Sigmoid colon (tissue), 7 donors: ENCODE results near the gene CYP2W1. TPM values are rescaled to one million over a fixed set of nuclear protein-coding genes. Genes with fewer than 3 reads are reported as not detected.

Source experiments
- DNase-seq: peaks from one replicate; pipeline ENCODE4 v3.0.0-alpha.2; 2019
- H3K27ac ChIP-seq, 4 donors: fragments of 200-600 bp; sonication (generic); one replicate each; pipeline ENCODE4 v1.5.1; 2016 to 2019; ENCODE audit warnings: mild to moderate bottlenecking in 1 of 4
- H3K27me3 ChIP-seq, 3 donors: fragments of 200-600 bp; sonication (generic); one replicate each; pipeline ENCODE4 v1.5.1; 2019; ENCODE audit warnings: mild to moderate bottlenecking in 1 of 3
- H3K36me3 ChIP-seq, 4 donors: fragments of 200-600 bp; sonication (generic); one replicate each; pipeline ENCODE4 v1.5.1; 2016 to 2019
- H3K4me1 ChIP-seq, 4 donors: fragments of 200-600 bp; sonication (generic); one replicate each; pipeline ENCODE4 v1.5.1; 2017 to 2019
- H3K4me3 ChIP-seq, 4 donors: fragments of 200-600 bp; sonication (generic); one replicate each; pipeline ENCODE4 v1.5.1; 2017 to 2019; ENCODE audit warnings: mild to moderate bottlenecking in 2 of 4, moderate library complexity in 1 of 4
- H3K9me3 ChIP-seq, 4 donors: fragments of 200-600 bp in 3 of 4; sonication (generic) in 3 of 4; one replicate each; pipeline versions ENCODE4 v1.5.1 to v1.6.1; 2013 to 2019
- EP300 ChIP-seq, 4 donors: sonication (generic); formaldehyde crosslinking; IDR thresholded peaks; one replicate each; pipeline ENCODE4 v1.6.1; 2017; ENCODE audit warnings: antibody characterized with exemption in 4 of 4
- POLR2A ChIP-seq, 2 donors: fragments of 450-650 bp; IDR thresholded peaks; one replicate each; pipeline ENCODE4 v1.6.1; 2016; ENCODE audit warnings: antibody characterized with exemption in 2 of 2, mild to moderate bottlenecking in 2 of 2, moderate library complexity in 2 of 2
- POLR2AphosphoS5 ChIP-seq, 4 donors: sonication (generic); formaldehyde crosslinking; IDR thresholded peaks; one replicate each; pipeline ENCODE4 v1.6.1; 2017; ENCODE audit warnings: antibody characterized with exemption in 4 of 4
- WGBS, 2 donors: extraction: QIAGEN DNeasy Blood & Tissue Kit; methylation state at CpG; one replicate each; pipeline ENCODE4 v1.1.7; 2013; 5-methylcytosine and 5-hydroxymethylcytosine counted together
- intact Hi-C: fragments of 100-400 bp; cut with DNase I; formaldehyde crosslinking; loops from one replicate; pipeline ENCODE4 v1.15.1; 2023
- polyA plus RNA-seq, 3 donors: library from polyadenylated mRNA; stranded (reverse); fragments of 200-250 nt; gene quantifications; one replicate each; pipeline ENCODE4 v1.2.3, GENCODE V29; 2013
- total RNA-seq, 4 donors: library from RNA; depleted of rRNA; stranded (reverse); fragments of >200 nt; gene quantifications; one replicate each; pipeline ENCODE4 v1.1.0, GENCODE V29; 2016
- TF ChIP-seq, protein P1 (sequence below), 4 experiments: fragments of 450-650 bp in 3 of 4; fragments of 200-600 bp in 1 of 4; IDR thresholded peaks; one replicate each; pipeline ENCODE4 v1.5.1; 2016 to 2019; ENCODE audit warnings: antibody characterized with exemption in 4 of 4, mild to moderate bottlenecking in 3 of 4, moderate library complexity in 2 of 4
- donor health status: healthy with polysubstance abuse.
- donor health status: Bipolar disorder and iron deficiency.
- donor health status: healthy.

The CYP2W1 gene
- total and polyA plus RNA-seq, 7 donors, result 0.83 to 3.8 TPM; not detected in 5

DNA sequence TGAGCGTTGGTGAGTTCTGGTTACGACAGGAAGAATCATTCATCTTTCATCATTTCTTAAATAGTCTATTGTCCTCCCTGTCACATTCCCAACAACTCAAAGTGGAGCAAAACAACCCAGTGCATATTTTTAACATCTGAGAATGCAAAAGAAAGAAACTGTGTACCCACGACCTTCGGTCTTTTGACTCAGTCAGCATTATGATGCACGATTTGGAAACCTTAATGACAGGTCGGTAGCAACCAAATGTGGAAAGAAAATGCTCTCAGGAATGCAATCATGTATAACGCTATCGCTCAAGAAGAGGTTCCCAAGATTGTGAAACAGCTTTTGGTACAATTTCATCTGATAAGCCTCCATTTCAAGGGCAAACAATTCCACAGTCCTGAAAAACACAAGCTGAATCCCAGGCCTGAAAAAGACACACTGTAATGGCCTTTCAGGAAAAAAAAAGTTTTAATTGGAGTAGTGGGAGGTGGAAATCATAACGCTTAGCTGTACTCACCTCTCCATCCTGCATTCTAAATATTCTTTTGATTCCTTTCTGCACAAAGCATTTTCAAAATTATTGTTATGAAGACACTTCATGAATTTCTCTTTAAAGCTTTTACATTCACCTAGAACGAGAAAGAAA, 10.2 kb upstream of the CYP2W1 start:
- intact Hi-C loops, result no loop called here

DNA sequence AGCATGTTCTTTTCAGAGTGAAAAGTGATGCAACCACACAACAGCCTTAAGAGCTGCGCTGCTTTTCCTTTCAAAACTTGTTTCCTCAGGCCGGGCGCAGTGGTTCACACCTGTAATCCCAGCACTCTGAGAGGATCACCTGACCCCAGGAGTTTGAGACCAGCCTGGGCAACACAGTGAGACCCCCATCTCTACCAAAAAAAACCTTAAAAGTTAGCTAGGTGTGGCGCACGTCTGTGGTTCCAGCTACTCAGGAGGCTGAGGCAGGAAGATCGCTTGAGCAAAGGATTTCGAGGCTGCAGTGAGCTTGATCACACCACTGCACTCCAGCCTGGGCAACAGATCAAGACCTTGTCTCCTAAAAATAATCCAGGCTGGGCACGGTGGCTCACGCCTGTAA, 9.7 kb upstream of the CYP2W1 start:
- DNase-seq, result no peak
- Histone ChIP-seq H3K27me3 (no peaks in the 10 kb centered on the region), H3K9me3 (no peaks in the 10 kb centered on the region), H3K36me3 (peaks cover 11 to 47% (median 20%) of the 10 kb centered on the region in 4 donors), H3K4me3 (peak overlapping the region in 1 of 4 donors; percentile 3), H3K4me1 (peaks cover 0 to 29% (median 28%) of the 10 kb centered on the region in 4 donors), H3K27ac (no peak overlapping the region)
- intact Hi-C loops, result no loop called here
- TF ChIP-seq POLR2A (IDR thresholded peaks at IDR 0.05), result no peak
- TF ChIP-seq POLR2AphosphoS5 (IDR thresholded peaks at IDR 0.05), result no peak
- TF ChIP-seq EP300 (IDR thresholded peaks at IDR 0.05), result no peak
- TF ChIP-seq, protein P1, sequence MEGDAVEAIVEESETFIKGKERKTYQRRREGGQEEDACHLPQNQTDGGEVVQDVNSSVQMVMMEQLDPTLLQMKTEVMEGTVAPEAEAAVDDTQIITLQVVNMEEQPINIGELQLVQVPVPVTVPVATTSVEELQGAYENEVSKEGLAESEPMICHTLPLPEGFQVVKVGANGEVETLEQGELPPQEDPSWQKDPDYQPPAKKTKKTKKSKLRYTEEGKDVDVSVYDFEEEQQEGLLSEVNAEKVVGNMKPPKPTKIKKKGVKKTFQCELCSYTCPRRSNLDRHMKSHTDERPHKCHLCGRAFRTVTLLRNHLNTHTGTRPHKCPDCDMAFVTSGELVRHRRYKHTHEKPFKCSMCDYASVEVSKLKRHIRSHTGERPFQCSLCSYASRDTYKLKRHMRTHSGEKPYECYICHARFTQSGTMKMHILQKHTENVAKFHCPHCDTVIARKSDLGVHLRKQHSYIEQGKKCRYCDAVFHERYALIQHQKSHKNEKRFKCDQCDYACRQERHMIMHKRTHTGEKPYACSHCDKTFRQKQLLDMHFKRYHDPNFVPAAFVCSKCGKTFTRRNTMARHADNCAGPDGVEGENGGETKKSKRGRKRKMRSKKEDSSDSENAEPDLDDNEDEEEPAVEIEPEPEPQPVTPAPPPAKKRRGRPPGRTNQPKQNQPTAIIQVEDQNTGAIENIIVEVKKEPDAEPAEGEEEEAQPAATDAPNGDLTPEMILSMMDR (IDR thresholded peaks at IDR 0.05), result no peak
- 79 to 88% methylated on average over 9 of the region's 9 CpGs for WGBS, 2 donors

More for the DNA sequence above, 10.2 kb upstream of the CYP2W1 start:
- DNase-seq, result no peak
- H3K9me3 ChIP-seq, result no peaks in the 10 kb centered on the region
- no peak for TF ChIP-seq EP300 (IDR thresholded peaks at IDR 0.05)
- H3K36me3 ChIP-seq, result peaks cover 17 to 52% (median 25%) of the 10 kb centered on the region in 4 donors
- WGBS, 2 donors, result 66 to 80% methylated on average over 10 of the region's 10 CpGs
- H3K27ac ChIP-seq, result no peak overlapping the region
- H3K4me3 ChIP-seq, result no peak overlapping the region
- H3K4me1 ChIP-seq, result peaks cover 0 to 29% (median 28%) of the 10 kb centered on the region in 4 donors
- H3K27me3 ChIP-seq, result no peaks in the 10 kb centered on the region

DNA sequence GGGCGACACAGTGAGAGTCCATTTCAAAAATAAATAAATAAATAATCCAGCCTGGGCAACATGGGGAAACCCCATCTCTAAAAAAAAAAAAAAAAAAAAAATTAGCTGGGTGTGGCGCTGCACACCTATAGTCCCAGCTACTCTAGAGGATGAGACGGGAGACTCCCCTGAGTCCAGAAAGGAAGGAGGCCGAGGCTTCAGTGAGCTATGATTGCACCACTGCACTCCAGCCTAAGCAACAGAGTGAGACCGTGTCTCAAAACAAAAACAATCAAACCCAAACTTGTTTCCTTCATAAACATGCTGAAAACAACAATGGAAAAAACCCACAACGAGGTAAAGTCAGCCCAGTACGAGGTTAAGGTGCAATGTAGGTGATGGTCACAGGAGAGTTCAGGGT, 8.8 kb upstream of the CYP2W1 start:
- peaks cover 7 to 39% (median 12%) of the 10 kb centered on the region in 4 donors for H3K36me3 ChIP-seq
- peaks cover 0 to 29% (median 28%) of the 10 kb centered on the region in 4 donors for H3K4me1 ChIP-seq
- DNase-seq, result no peak
- no peaks in the 10 kb centered on the region for H3K27me3 ChIP-seq
- intact Hi-C loops, result no loop called here
- no peak for TF ChIP-seq EP300 (IDR thresholded peaks at IDR 0.05)
- TF ChIP-seq POLR2AphosphoS5 (IDR thresholded peaks at IDR 0.05), result no peak
- TF ChIP-seq, protein P1 (IDR thresholded peaks at IDR 0.05), result no peak
- TF ChIP-seq POLR2A (IDR thresholded peaks at IDR 0.05), result no peak
- no peaks in the 10 kb centered on the region for H3K9me3 ChIP-seq
- H3K4me3 ChIP-seq, result peak overlapping the region; percentile 90 to 100 (median 100)
- whole genome bisulfite sequencing, 2 donors, result 5 to 21% methylated on average over 7 of the region's 7 CpGs
- H3K27ac ChIP-seq, result peak overlapping the region; percentile 94 to 99 (median 98)

DNA sequence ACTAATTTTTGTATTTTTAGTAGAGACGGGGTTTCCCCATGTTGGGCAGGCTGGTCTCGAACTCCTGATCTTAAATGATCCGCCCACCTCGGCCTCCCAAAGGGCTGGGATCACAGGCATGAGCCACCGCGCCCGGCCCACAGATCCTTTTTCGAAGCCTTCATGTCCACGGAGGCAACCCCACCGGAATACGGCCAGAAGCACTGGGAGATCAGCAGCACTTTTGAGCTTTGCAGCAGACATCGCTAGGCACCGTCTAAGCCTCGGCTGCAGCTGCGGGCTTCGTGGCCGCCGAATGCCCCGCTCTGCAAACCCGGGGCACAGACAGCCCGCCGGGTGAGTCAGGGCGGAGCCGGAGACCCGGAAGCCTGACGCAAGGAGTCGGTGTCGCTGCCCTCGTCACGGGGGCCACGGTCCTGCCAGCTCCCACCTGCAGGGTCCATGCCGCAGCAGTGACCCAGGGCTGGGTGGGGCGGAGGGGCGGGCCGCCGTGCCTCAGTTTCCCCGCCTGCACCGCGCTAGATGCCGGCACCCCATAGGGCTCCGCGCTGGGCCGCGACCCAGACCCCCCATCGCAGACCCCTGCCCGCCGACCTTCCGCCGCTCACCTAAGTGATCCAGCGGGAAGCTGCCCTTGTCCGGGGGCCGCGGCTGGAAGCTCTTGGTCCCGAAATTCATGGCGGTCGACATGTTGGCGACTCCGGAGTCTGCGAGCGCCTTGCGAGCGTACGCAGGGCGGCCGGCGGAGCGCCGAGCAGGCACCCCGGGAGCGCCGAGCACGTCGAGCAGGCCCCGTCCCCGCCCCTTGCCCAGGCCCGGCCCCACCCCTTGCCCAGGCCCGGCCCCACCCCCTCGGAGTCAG, 7.9 kb upstream of the CYP2W1 start, which contains the start of gene COX19:
Gene COX19 (minus strand): TSS at position 730 of the 862 bp plus-strand sequence. CDS start 40 bp downstream, at position 690.
- Histone ChIP-seq H3K36me3 (peaks cover 5 to 30% (median 10%) of the 10 kb centered on the region in 4 donors), H3K4me3 (peak within 1 kb of the TSS; percentile 90 to 100 (median 100)), H3K27me3 (no peaks in the 10 kb centered on the region), H3K4me1 (peaks cover 0 to 29% (median 28%) of the 10 kb centered on the region in 4 donors), H3K9me3 (no peaks in the 10 kb centered on the region), H3K27ac (peak within 1 kb of the TSS; percentile 94 to 99 (median 98))
- 0% methylated on average over 78 of the region's 78 CpGs for WGBS, 2 donors
- peak; percentile 94 for DNase-seq
- TF ChIP-seq POLR2AphosphoS5 (IDR thresholded peaks at IDR 0.05), result peak; percentile 84 to 96 (median 90)
- peak; percentile 63 to 78 for TF ChIP-seq POLR2A (IDR thresholded peaks at IDR 0.05)
- no peak for TF ChIP-seq EP300 (IDR thresholded peaks at IDR 0.05)
- TF ChIP-seq, protein P1 (IDR thresholded peaks at IDR 0.05), result no peak
- intact Hi-C loops, result no loop called here
